RPMI7951 (cell line): ENCODE measurements around the gene SERPINH1. TPM values are rescaled to one million over a fixed set of nuclear protein-coding genes. Genes with fewer than 3 reads are reported as not detected.
"Not testable (repeated sequence)": the region's sequence is repeated elsewhere in the genome, so short reads cannot be mapped to it uniquely, and the experiment has no call there.

ENCODE experiments used
- DNase-seq: peaks from one replicate; pipeline ENCODE4 v3.0.0-alpha.2; 2012; ENCODE audit warnings: low read depth
- total RNA-seq: library from RNA; depleted of rRNA; stranded (reverse); fragments of >200 nt; shearing (Covaris generic); gene quantifications from 2 replicates; pipeline ENCODE4 v1.2.3, GENCODE V29; 2014

SERPINH1 gene
- total RNA-seq, 1 experiment from 2014 or later: 701 TPM

GRCh38 chr11:75572744-75573143, 10.7 kb downstream of the SERPINH1 start:
- no peak for DNase-seq

GRCh38 chr11:75574698-75575602, 12.9 kb downstream of the SERPINH1 start:
- no peak for DNase-seq

- no peak for DNase-seq
Observed at GRCh38 chr11:75576017-75576416, 14.0 kb downstream of the SERPINH1 start.

GRCh38 chr11:75576499-75576918, 14.5 kb downstream of the SERPINH1 start:
- DNase-seq: peak; percentile 78

- DNase-seq: no peak
Observed at GRCh38 chr11:75577207-75577606, 15.2 kb downstream of the SERPINH1 start.

GRCh38 chr11:75578977-75579376, 16.9 kb downstream of the SERPINH1 start:
- DNase-seq: no peak

GRCh38 chr11:75579841-75580240, 17.8 kb downstream of the SERPINH1 start:
- DNase-seq: no peak

GRCh38 chr11:75582506-75582894, 20.4 kb downstream of the SERPINH1 start:
- DNase-seq: no peak

GRCh38 chr11:75582895-75583717, 21.1 kb downstream of the SERPINH1 start:
- peak; percentile 62 for DNase-seq

GRCh38 chr11:75583718-75584658, 21.9 kb downstream of the SERPINH1 start:
- DNase-seq: peak; percentile 64

- not testable (repeated sequence) for DNase-seq
Observed at GRCh38 chr11:75584659-75585292, 22.7 kb downstream of the SERPINH1 start.

- no peak for DNase-seq
Observed at GRCh38 chr11:75585293-75585670, 23.2 kb downstream of the SERPINH1 start.

- DNase-seq: no peak
Observed at GRCh38 chr11:75586395-75586794, 24.3 kb downstream of the SERPINH1 start.

- no peak for DNase-seq
Observed at GRCh38 chr11:75588051-75588481, 26.0 kb downstream of the SERPINH1 start.

- DNase-seq: no peak
Observed at GRCh38 chr11:75589051-75589450, 27.0 kb downstream of the SERPINH1 start.

GRCh38 chr11:75589933-75590332, 27.9 kb downstream of the SERPINH1 start:
- no peak for DNase-seq

GRCh38 chr11:75591371-75591770, 29.3 kb downstream of the SERPINH1 start:
- peak; percentile 32 for DNase-seq

- no peak for DNase-seq
Observed at GRCh38 chr11:75591966-75592365, 29.9 kb downstream of the SERPINH1 start.

- DNase-seq: no peak
Observed at GRCh38 chr11:75592715-75593114, 30.7 kb downstream of the SERPINH1 start.

GRCh38 chr11:75593286-75593915, 31.3 kb downstream of the SERPINH1 start:
- no peak for DNase-seq
